HEK293 (cell line): ENCODE measurements around the gene MAP1B.
A peak's percentile ranks its signal among the peaks of the same experiment; 100 is the strongest.

Experiments used
- CTCF ChIA-PET: fragments of 350-600 bp; formaldehyde crosslinking; extraction: SDS; loops from one replicate; lab custom pipeline; 2021; ENCODE audit warnings: antibody characterized with exemption; lab: Yijun Ruan, JAX
- POLR2A ChIA-PET: fragments of 300-600 bp; formaldehyde crosslinking; extraction: SDS; loops from one replicate; lab custom pipeline; 2020; ENCODE audit warnings: antibody characterized with exemption, inconsistent platforms; lab: Yijun Ruan, JAX
- H3K27ac ChIP-seq: fragments of 200-500 bp; sonication (Bioruptor generic); 2 replicates; pipeline ENCODE4 v1.5.1; 2014; ENCODE audit warnings: low read depth, low read length, control low read depth, inconsistent platforms; ENCODE audit errors: extremely low read depth
- H3K36me3 ChIP-seq, 2 experiments: fragments of 200-500 bp in 1 of 2; sonication (Bioruptor generic) in 1 of 2; 1 replicate in 1 of 2; 2 replicates in 1 of 2; pipeline ENCODE4 v1.5.1; 2014 to 2017; ENCODE audit warnings: inconsistent platforms in 2 of 2, low read length in 2 of 2; ENCODE audit not compliant: control insufficient read depth in 2 of 2, insufficient read depth in 1 of 2
- H3K4me1 ChIP-seq: fragments of 200-500 bp; sonication (Bioruptor generic); 2 replicates; pipeline ENCODE4 v1.5.1; 2014; ENCODE audit warnings: mild to moderate bottlenecking, low read length, inconsistent platforms; ENCODE audit not compliant: control insufficient read depth, insufficient read depth
- H3K4me3 ChIP-seq: 2 replicates; pipeline ENCODE4 v1.5.1; 2011; ENCODE audit warnings: low read depth, mild to moderate bottlenecking, control low read depth, low read length, moderate library complexity
- H3K9me3 ChIP-seq: fragments of 200-500 bp; sonication (Bioruptor generic); 2 replicates; pipeline ENCODE4 v1.5.1; 2014; ENCODE audit warnings: low read depth, low read length, inconsistent platforms; ENCODE audit not compliant: control insufficient read depth, insufficient read depth
- BCL6B ChIP-seq: fragments of 450-650 bp; formaldehyde crosslinking; IDR thresholded peaks from 2 replicates; pipeline ENCODE4 v1.5.1; 2017; ENCODE audit warnings: missing biosample characterization, missing genetic modification characterization
- GLIS1 ChIP-seq: fragments of 450-650 bp; formaldehyde crosslinking; IDR thresholded peaks from 2 replicates; pipeline ENCODE4 v1.5.1; 2016; ENCODE audit warnings: missing biosample characterization, missing genetic modification characterization
- KLF17 ChIP-seq: fragments of 450-650 bp; formaldehyde crosslinking; IDR thresholded peaks from 2 replicates; pipeline ENCODE4 v1.5.1; 2016; ENCODE audit warnings: missing biosample characterization, missing genetic modification characterization
- PRDM2 ChIP-seq: fragments of 450-650 bp; formaldehyde crosslinking; IDR thresholded peaks from 2 replicates; pipeline ENCODE4 v1.5.1; 2016; ENCODE audit warnings: missing biosample characterization, missing genetic modification characterization, borderline replicate concordance
- TSHZ1 ChIP-seq: fragments of 450-650 bp; formaldehyde crosslinking; IDR thresholded peaks from 2 replicates; pipeline ENCODE4 v1.5.1; 2016; ENCODE audit warnings: missing biosample characterization, missing genetic modification characterization, borderline replicate concordance
- YY1 ChIP-seq: fragments of 450-650 bp; formaldehyde crosslinking; IDR thresholded peaks from 2 replicates; pipeline ENCODE4 v1.5.1; 2018; ENCODE audit warnings: missing biosample characterization, missing genetic modification characterization
- ZBTB26 ChIP-seq: fragments of 450-650 bp; formaldehyde crosslinking; optimal IDR thresholded peaks from 2 replicates; pipeline ENCODE3; 2016; ENCODE audit warnings: missing biosample characterization, mild to moderate bottlenecking, missing genetic modification characterization
- ZBTB6 ChIP-seq: fragments of 450-650 bp; formaldehyde crosslinking; IDR thresholded peaks from 2 replicates; pipeline ENCODE4 v1.5.1; 2017; ENCODE audit warnings: missing biosample characterization, missing genetic modification characterization
- ZFP69B ChIP-seq: fragments of 450-650 bp; formaldehyde crosslinking; IDR thresholded peaks from 2 replicates; pipeline ENCODE4 v1.5.1; 2016; ENCODE audit warnings: missing biosample characterization, missing genetic modification characterization
- ZNF138 ChIP-seq: fragments of 450-650 bp; formaldehyde crosslinking; IDR thresholded peaks from 2 replicates; pipeline ENCODE4 v1.5.1; 2016; ENCODE audit warnings: missing biosample characterization, missing genetic modification characterization, borderline replicate concordance
- ZNF529 ChIP-seq: fragments of 450-650 bp; formaldehyde crosslinking; IDR thresholded peaks from 2 replicates; pipeline ENCODE4 v1.5.1; 2017; ENCODE audit warnings: missing genetic modification characterization, missing biosample characterization; ENCODE audit not compliant: insufficient replicate concordance
- ZNF555 ChIP-seq: fragments of 450-650 bp; formaldehyde crosslinking; conservative IDR thresholded peaks from 2 replicates; pipeline ENCODE4 v1.5.1; 2017; ENCODE audit warnings: missing biosample characterization, mild to moderate bottlenecking, missing genetic modification characterization, inconsistent platforms
- ZNF645 ChIP-seq: fragments of 450-650 bp; formaldehyde crosslinking; IDR thresholded peaks from 2 replicates; pipeline ENCODE4; 2016; ENCODE audit warnings: missing biosample characterization, missing genetic modification characterization
- ZNF658 ChIP-seq: fragments of 450-650 bp; formaldehyde crosslinking; IDR thresholded peaks from 2 replicates; pipeline ENCODE4; 2016; ENCODE audit warnings: missing biosample characterization, missing genetic modification characterization
- ZNF692 ChIP-seq: fragments of 450-650 bp; formaldehyde crosslinking; IDR thresholded peaks from 2 replicates; pipeline ENCODE4 v1.5.1; 2016; ENCODE audit warnings: missing biosample characterization, missing genetic modification characterization
- ZNF76 ChIP-seq: fragments of 450-650 bp; formaldehyde crosslinking; IDR thresholded peaks from 2 replicates; pipeline ENCODE4; 2016; ENCODE audit warnings: low read depth, missing biosample characterization, missing genetic modification characterization, borderline replicate concordance

The MAP1B gene

GRCh38 chr5:72151646-72152045 lies 44.4 kb downstream of the MAP1B start:
- no peak overlapping the region for H3K27ac ChIP-seq
- peak; percentile 69 for TF ChIP-seq ZNF529 (tag by site-specific recombination)
- no peak for TF ChIP-seq ZBTB6 (tag by site-specific recombination)
- TF ChIP-seq ZNF76 (tag by site-specific recombination), result no peak
- peaks cover 0 to 2% of the 10 kb centered on the region in 2 experiments; a peak in 2 of 3 replicates for H3K36me3 ChIP-seq
- POLR2A ChIA-PET, result no interaction called here
- CTCF ChIA-PET, result no interaction called here
- no peaks in the 10 kb centered on the region for H3K9me3 ChIP-seq
- no peak overlapping the region for H3K4me3 ChIP-seq
- H3K4me1 ChIP-seq, result peaks cover 14% of the 10 kb centered on the region

- Histone ChIP-seq H3K36me3 (peaks cover 0 to 2% of the 10 kb centered on the region in 2 experiments; a peak in 1 of 3 replicates), H3K27ac (no peak overlapping the region), H3K9me3 (no peaks in the 10 kb centered on the region), H3K4me3 (no peak overlapping the region), H3K4me1 (peaks cover 14% of the 10 kb centered on the region)
- POLR2A ChIA-PET, result no interaction called here
- CTCF ChIA-PET, result no interaction called here
- TF ChIP-seq ZFP69B, result no peak
- TF ChIP-seq ZNF658, result no peak
- TF ChIP-seq TSHZ1 (tag by site-specific recombination), result no peak
- TF ChIP-seq BCL6B (tag by site-specific recombination), result no peak
- no peak for TF ChIP-seq ZBTB26
- no peak for TF ChIP-seq KLF17 (tag by site-specific recombination)
- no peak for TF ChIP-seq ZNF645 (tag by site-specific recombination)
- TF ChIP-seq YY1 (tag by site-specific recombination), result no peak
- TF ChIP-seq ZNF555 (tag by site-specific recombination), result no peak
- no peak for TF ChIP-seq PRDM2 (tag by site-specific recombination)
- no peak for TF ChIP-seq GLIS1 (tag by site-specific recombination)
- TF ChIP-seq ZNF138 (tag by site-specific recombination), result no peak
- no peak for TF ChIP-seq ZNF692 (tag by site-specific recombination)
Observed at GRCh38 chr5:72152545-72152944, 45.3 kb downstream of the MAP1B start.
